Neutrophil (primary cell): ENCODE results near the gene TPRN.

Experiments
- H3K27ac ChIP-seq: fragments of 200-600 bp; sonication (generic); 2 replicates; pipeline ENCODE4 v1.5.1; 2016; ENCODE audit warnings: mild to moderate bottlenecking, moderate library complexity
- H3K27me3 ChIP-seq: fragments of 200-600 bp; sonication (generic); 2 replicates; pipeline ENCODE4 v1.6.0; 2016; ENCODE audit warnings: mild to moderate bottlenecking
- H3K36me3 ChIP-seq: fragments of 200-600 bp; sonication (generic); 2 replicates; pipeline ENCODE4 v1.5.1; 2017
- H3K4me1 ChIP-seq, 2 experiments: fragments of 200-600 bp in 1 of 2; sonication (generic) in 1 of 2; 1 replicate in 1 of 2; 2 replicates in 1 of 2; pipeline versions ENCODE4 v1.5.1 to v1.6.1; 2013 to 2016; ENCODE audit warnings: low read depth in 1 of 2, low read length in 1 of 2, mild to moderate bottlenecking in 1 of 2, moderate library complexity in 1 of 2; ENCODE audit not compliant: control insufficient read depth in 1 of 2, insufficient read depth in 1 of 2
- H3K4me3 ChIP-seq, 2 experiments: fragments of 200-600 bp in 1 of 2; sonication (generic) in 1 of 2; 1 replicate in 1 of 2; 2 replicates in 1 of 2; pipeline ENCODE4 v1.5.1; 2013 to 2016; ENCODE audit warnings: low read depth in 1 of 2, low read length in 1 of 2, mild to moderate bottlenecking in 1 of 2, moderate library complexity in 1 of 2
- H3K9me3 ChIP-seq: fragments of 200-600 bp; sonication (generic); 2 replicates; pipeline ENCODE4 v1.5.1; 2016
- CTCF ChIP-seq: fragments of 200-600 bp; sonication (generic); IDR thresholded peaks from 2 replicates; pipeline ENCODE4 v1.5.1; 2016; ENCODE audit warnings: antibody characterized with exemption

The TPRN gene

GRCh38 chr9:137165250-137165836, 35.2 kb downstream of the TPRN start:
- no peaks in the 10 kb centered on the region for H3K36me3 ChIP-seq
- no peak overlapping the region for H3K27ac ChIP-seq
- no peak overlapping the region for H3K4me3 ChIP-seq
- peaks cover 0 to 11% of the 10 kb centered on the region in 2 experiments for H3K4me1 ChIP-seq
- no peaks in the 10 kb centered on the region for H3K9me3 ChIP-seq
- peaks cover 100% of the 10 kb centered on the region for H3K27me3 ChIP-seq
- no peak for TF ChIP-seq CTCF

- H3K27ac ChIP-seq: no peak overlapping the region
- H3K27me3 ChIP-seq: peaks cover 100% of the 10 kb centered on the region
- no peak overlapping the region for H3K4me3 ChIP-seq
- H3K4me1 ChIP-seq: peaks cover 0 to 11% of the 10 kb centered on the region in 2 experiments
- no peak for TF ChIP-seq CTCF
- H3K36me3 ChIP-seq: no peaks in the 10 kb centered on the region
- H3K9me3 ChIP-seq: no peaks in the 10 kb centered on the region
These were observed 35.9 kb downstream of the TPRN start for GRCh38 chr9:137164370-137165249.

GRCh38 chr9:137163805-137164204, 36.7 kb downstream of the TPRN start:
- H3K4me1 ChIP-seq: peaks cover 0 to 7% of the 10 kb centered on the region in 2 experiments
- peaks cover 100% of the 10 kb centered on the region for H3K27me3 ChIP-seq
- no peak for TF ChIP-seq CTCF

GRCh38 chr9:137163365-137163715, 37.2 kb downstream of the TPRN start:
- H3K4me1 ChIP-seq: peaks cover 0 to 7% of the 10 kb centered on the region in 2 experiments
- H3K9me3 ChIP-seq: no peaks in the 10 kb centered on the region
- H3K4me3 ChIP-seq: peak overlapping the region in 1 of 2 experiments; percentile 10
- H3K36me3 ChIP-seq: no peaks in the 10 kb centered on the region
- no peak for TF ChIP-seq CTCF
- H3K27me3 ChIP-seq: peaks cover 100% of the 10 kb centered on the region
- no peak overlapping the region for H3K27ac ChIP-seq

More at GRCh38 chr9:137163805-137164204, 36.7 kb downstream of the TPRN start:
- no peaks in the 10 kb centered on the region for H3K36me3 ChIP-seq
- H3K27ac ChIP-seq: no peak overlapping the region
- no peak overlapping the region for H3K4me3 ChIP-seq
- no peaks in the 10 kb centered on the region for H3K9me3 ChIP-seq

GRCh38 chr9:137162505-137163364, 37.8 kb downstream of the TPRN start:
- H3K27me3 ChIP-seq: peaks cover 100% of the 10 kb centered on the region
- H3K4me1 ChIP-seq: peaks cover 0 to 7% of the 10 kb centered on the region in 2 experiments
- no peaks in the 10 kb centered on the region for H3K9me3 ChIP-seq
- H3K4me3 ChIP-seq: peak overlapping the region in 1 of 2 experiments; percentile 10
- no peak for TF ChIP-seq CTCF
- H3K27ac ChIP-seq: no peak overlapping the region
- no peaks in the 10 kb centered on the region for H3K36me3 ChIP-seq
